Spleen (tissue), 11 donors: ENCODE results near the gene RBPMS2. TPM values are rescaled to one million over a fixed set of nuclear protein-coding genes. Genes with fewer than 3 reads are reported as not detected.

ENCODE experiments used
- DNase-seq: peaks from one replicate; pipeline ENCODE4 v3.0.0-alpha.2; 2020
- H3K27ac ChIP-seq, 8 donors: fragments of 200-600 bp; sonication (generic) in 7 of 8; 1 replicate in 4 of 8; 2 replicates in 4 of 8; pipeline versions ENCODE4 v1.5.0 to v1.8.0; 2016 to 2021; ENCODE audit warnings: inconsistent platforms in 4 of 8, mild to moderate bottlenecking in 4 of 8, moderate library complexity in 1 of 8
- H3K27me3 ChIP-seq, 7 donors: fragments of 200-600 bp; sonication (generic) in 6 of 7; replicated peaks in 1 of 7; 1 replicate in 4 of 7; 2 replicates in 3 of 7; pipeline versions ENCODE4 v1.5.0 to v1.8.0; 2016 to 2021; ENCODE audit warnings: inconsistent platforms in 3 of 7, mild to moderate bottlenecking in 1 of 7
- H3K36me3 ChIP-seq, 6 donors: fragments of 200-600 bp; sonication (generic) in 5 of 6; 1 replicate in 4 of 6; 2 replicates in 2 of 6; pipeline versions ENCODE4 v1.5.0 to v1.8.0; 2016 to 2021; ENCODE audit warnings: inconsistent platforms in 2 of 6
- H3K4me1 ChIP-seq, 6 donors: fragments of 200-600 bp; sonication (generic) in 5 of 6; 1 replicate in 3 of 6; 2 replicates in 3 of 6; pipeline versions ENCODE4 v1.5.0 to v1.8.0; 2016 to 2021; ENCODE audit warnings: inconsistent platforms in 3 of 6
- H3K4me3 ChIP-seq, 8 donors: fragments of 200-600 bp; sonication (generic) in 7 of 8; 1 replicate in 4 of 8; 2 replicates in 4 of 8; pipeline versions ENCODE4 v1.5.0 to v1.8.0; 2016 to 2021; ENCODE audit warnings: inconsistent platforms in 4 of 8, mild to moderate bottlenecking in 4 of 8, moderate library complexity in 2 of 8
- H3K9me3 ChIP-seq, 8 donors: fragments of 200-600 bp; sonication (generic) in 7 of 8; 1 replicate in 4 of 8; 2 replicates in 4 of 8; pipeline versions ENCODE4 v1.5.0 to v1.8.0; 2016 to 2021; ENCODE audit warnings: inconsistent platforms in 4 of 8
- CTCF ChIP-seq, 11 experiments: fragments of 200-600 bp in 7 of 11; fragments of 450-650 bp in 4 of 11; sonication (generic) in 4 of 11; IDR thresholded peaks in 8 of 11; conservative IDR thresholded peaks in 3 of 11; 1 replicate in 7 of 11; 2 replicates in 4 of 11; pipeline versions ENCODE4 v1.4.0 to v1.8.0; 2016 to 2021; ENCODE audit warnings: antibody characterized with exemption in 11 of 11, inconsistent platforms in 4 of 11, mild to moderate bottlenecking in 1 of 11
- POLR2A ChIP-seq, 3 donors: fragments of 450-650 bp; IDR thresholded peaks; one replicate each; pipeline ENCODE4 v1.5.1; 2017; ENCODE audit warnings: antibody characterized with exemption in 3 of 3, mild to moderate bottlenecking in 1 of 3
- POLR2AphosphoS5 ChIP-seq, 3 donors: sonication (generic); formaldehyde crosslinking; IDR thresholded peaks; one replicate each; pipeline ENCODE4 v1.5.1; 2017; ENCODE audit warnings: antibody characterized with exemption in 3 of 3
- WGBS, 5 donors: extraction: QIAGEN DNeasy Blood & Tissue Kit in 3 of 5; methylation state at CpG; one replicate each; pipeline versions ENCODE4 v1.1.5 to v1.1.7; 2013 to 2018; 5-methylcytosine and 5-hydroxymethylcytosine counted together
- intact Hi-C: fragments of 100-400 bp; cut with DNase I; formaldehyde crosslinking; loops from one replicate; pipeline ENCODE4 v1.15.0; 2023; ENCODE audit warnings: low total_unique reads
- polyA plus RNA-seq, 3 donors: library from polyadenylated mRNA; stranded (reverse); fragments of 200-250 nt; gene quantifications; one replicate each; pipeline ENCODE4 v1.2.1, GENCODE V29; 2013
- total RNA-seq, 7 donors: library from RNA; depleted of rRNA in 3 of 7; stranded (reverse); fragments of >200 nt in 3 of 7; fragmentation: NEBNext Ultra II Directional in 4 of 7; extraction: Animal tissue kit (Norgen Biotek cat#: 25700) in 4 of 7; gene quantifications; one replicate each; pipeline versions ENCODE4 v1.1.0 to v1.2.1, GENCODE V29; 2016 to 2021
- donor health status: healthy with polysubstance abuse.
- donor health status: DM: no; HTN: no; CAD: no; lungs with moderate emphysema.
- donor health status: DM: no; HTN: no; CAD: no.
- donor health status: Bipolar disorder and iron deficiency.
- donor health status: healthy.
- donor health status: DM: no; HTN: no; CAD: no.
- donor health status: DM: yes; HTN: yes; CAD: no.

RBPMS2 gene
- total and polyA plus RNA-seq, 10 donors, result 1.0 to 6.0 (median 2.7) TPM

- intact Hi-C loops, result no loop called here
- H3K4me3 ChIP-seq, result peak overlapping the region; percentile 62 to 93 (median 74)
- peaks cover 0 to 13% (median 0%) of the 10 kb centered on the region in 6 donors for H3K36me3 ChIP-seq
- whole genome bisulfite sequencing, 5 donors, result 63 to 81% (median 73%) methylated on average over 7 of the region's 7 CpGs
- H3K27me3 ChIP-seq, result no peaks in the 10 kb centered on the region
- peaks cover 26 to 51% (median 49%) of the 10 kb centered on the region in 6 donors for H3K4me1 ChIP-seq
- H3K27ac ChIP-seq, result peak overlapping the region; percentile 36 to 95 (median 92)
- H3K9me3 ChIP-seq, result no peaks in the 10 kb centered on the region
- peak; percentile 41 for DNase-seq
- TF ChIP-seq POLR2A (IDR thresholded peaks at IDR 0.05) (no peak), CTCF (IDR thresholded peaks at IDR 0.05 in 8 of 11, conservative IDR thresholded peaks at IDR 0.05 in 3 of 11) (no peak), POLR2AphosphoS5 (IDR thresholded peaks at IDR 0.05) (no peak)
Observed at GRCh38 chr15:64703632-64703959, 71.8 kb downstream of the RBPMS2 start.

- peak; percentile 99 for DNase-seq
- peaks cover 0 to 13% (median 0%) of the 10 kb centered on the region in 6 donors for H3K36me3 ChIP-seq
- H3K27me3 ChIP-seq, result no peaks in the 10 kb centered on the region
- H3K27ac ChIP-seq, result peak overlapping the region; percentile 36 to 95 (median 92)
- no peaks in the 10 kb centered on the region for H3K9me3 ChIP-seq
- intact Hi-C loops, result no loop called here
- peak; percentile 97 to 98 (median 98) for TF ChIP-seq POLR2AphosphoS5 (IDR thresholded peaks at IDR 0.05)
- TF ChIP-seq POLR2A (IDR thresholded peaks at IDR 0.05), result peak in 2 of 3 donors; percentile 19 to 75
- peak in 2 of 11 experiments; percentile 25 to 36 for TF ChIP-seq CTCF (IDR thresholded peaks at IDR 0.05 in 8 of 11, conservative IDR thresholded peaks at IDR 0.05 in 3 of 11)
- H3K4me1 ChIP-seq, result peaks cover 29 to 56% (median 55%) of the 10 kb centered on the region in 6 donors
- 0 to 1% (median 1%) methylated on average over 19 to 62 of the region's 62 CpGs for WGBS, 5 donors
- H3K4me3 ChIP-seq, result peak overlapping the region; percentile 62 to 93 (median 74)
Observed at GRCh38 chr15:64702816-64703631, 72.4 kb downstream of the RBPMS2 start.

GRCh38 chr15:64701482-64702184 lies 73.8 kb downstream of the RBPMS2 start:
- Histone ChIP-seq H3K27ac (peak overlapping the region in 7 of 8 donors; percentile 41 to 95 (median 92)), H3K4me1 (peaks cover 35 to 70% (median 66%) of the 10 kb centered on the region in 6 donors), H3K4me3 (peak overlapping the region in 7 of 8 donors; percentile 62 to 93 (median 76)), H3K36me3 (peaks cover 0 to 13% (median 0%) of the 10 kb centered on the region in 6 donors), H3K27me3 (no peaks in the 10 kb centered on the region), H3K9me3 (no peaks in the 10 kb centered on the region)
- intact Hi-C loops, result no loop called here
- DNase-seq, result no peak
- WGBS, 5 donors, result 28 to 39% (median 32%) methylated on average over 5 of the region's 5 CpGs
- TF ChIP-seq POLR2AphosphoS5 (IDR thresholded peaks at IDR 0.05), result no peak
- no peak for TF ChIP-seq CTCF (IDR thresholded peaks at IDR 0.05 in 8 of 11, conservative IDR thresholded peaks at IDR 0.05 in 3 of 11)
- TF ChIP-seq POLR2A (IDR thresholded peaks at IDR 0.05), result no peak

- Histone ChIP-seq H3K9me3 (no peaks in the 10 kb centered on the region), H3K4me1 (peaks cover 38 to 76% (median 70%) of the 10 kb centered on the region in 6 donors), H3K27ac (peak overlapping the region in 7 of 8 donors; percentile 41 to 95 (median 92)), H3K36me3 (peaks cover 0 to 13% (median 0%) of the 10 kb centered on the region in 6 donors), H3K4me3 (peak overlapping the region in 7 of 8 donors; percentile 5 to 93 (median 76)), H3K27me3 (no peaks in the 10 kb centered on the region)
- WGBS, 5 donors, result 48 to 62% (median 57%) methylated on average over 3 of the region's 3 CpGs
- no peak for DNase-seq
- intact Hi-C loops, result no loop called here
- TF ChIP-seq POLR2AphosphoS5 (IDR thresholded peaks at IDR 0.05) (no peak), CTCF (IDR thresholded peaks at IDR 0.05 in 8 of 11, conservative IDR thresholded peaks at IDR 0.05 in 3 of 11) (no peak), POLR2A (IDR thresholded peaks at IDR 0.05) (no peak)
Observed at GRCh38 chr15:64701051-64701450, 74.3 kb downstream of the RBPMS2 start.
